ENCODE data around the gene KCNK18. TPM values are rescaled to one million over a fixed set of nuclear protein-coding genes. Genes with fewer than 3 reads are reported as not detected.
"Not testable (repeated sequence)": the region's sequence is repeated elsewhere in the genome, so short reads cannot be mapped to it uniquely, and the experiment has no call there.

KCNK18 gene
- total and polyA plus RNA-seq, 7 experiments from 2014 or later = not detected

GRCh38 chr10:117230107-117230506 is 32.8 kb downstream of the KCNK18 start:
- Mint-ChIP-seq H3K9me3 (peaks cover 0 to 15% (median 2%) of the 10 kb centered on the region in 11 donors), H3K27me3 (peaks cover 15 to 65% (median 46%) of the 10 kb centered on the region in 5 donors)
- POLR2A ChIA-PET; H3K9me3 ChIP-seq (ENCODE audit: control insufficient read depth in 2 of 3, low read length in 3 of 3); H3K4me1 Mint-ChIP-seq; H3K36me3 ChIP-seq (ENCODE audit: control insufficient read depth in 2 of 3, insufficient read depth in 3 of 3, low read length in 3 of 3); DNase-seq; H3K4me1 ChIP-seq (ENCODE audit: control insufficient read depth in 2 of 2, insufficient read depth in 2 of 2, low read length in 2 of 2); H3K36me3 Mint-ChIP-seq; H3K4me3 Mint-ChIP-seq; H3K4me3 ChIP-seq (ENCODE audit: low read length); H3K27ac Mint-ChIP-seq; intact Hi-C loops (cut with micrococcal nuclease); ATAC-seq; CTCF ChIA-PET; H3K27ac ChIP-seq (ENCODE audit: low read depth, low read length); H3K27me3 ChIP-seq (ENCODE audit: control insufficient read depth in 2 of 2, insufficient read depth in 2 of 2, low read length in 2 of 2): not testable (repeated sequence)

DNA sequence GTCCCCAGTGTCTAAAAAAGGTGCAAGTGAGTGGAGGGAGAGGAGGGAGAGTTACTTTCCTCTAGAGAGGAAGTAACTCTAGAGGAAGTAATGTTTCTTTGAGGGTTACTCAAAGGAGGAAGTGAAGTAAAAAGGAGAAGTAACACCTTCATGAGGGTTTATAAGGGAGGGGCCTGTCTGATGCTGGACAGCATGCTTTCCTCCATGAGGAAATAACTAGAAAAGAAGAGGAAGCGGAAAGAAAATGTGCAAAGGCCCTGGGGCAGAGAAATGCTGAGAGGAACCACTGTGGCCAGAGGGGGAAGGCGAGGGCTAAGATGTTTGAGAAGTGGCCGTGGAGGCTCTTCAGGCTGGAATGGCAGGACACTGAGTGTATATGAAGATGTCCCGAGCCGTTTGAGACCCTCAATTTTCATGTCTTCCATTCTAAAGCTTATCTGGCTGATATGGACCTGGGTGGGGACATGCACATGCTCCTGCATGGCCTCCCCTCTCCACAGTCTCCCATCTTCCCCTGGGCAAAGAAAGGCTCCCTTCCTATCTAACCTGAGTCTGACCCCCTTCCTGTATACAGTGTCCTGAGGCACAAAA is 40.2 kb downstream of the KCNK18 start:
- DNase-seq (no peak), ATAC-seq (peak; percentile 77)
- peaks cover 0 to 5% of the 10 kb centered on the region in 2 donors for H3K27me3 ChIP-seq (ENCODE audit: control insufficient read depth in 2 of 2, insufficient read depth in 2 of 2, low read length in 2 of 2)
- no peaks in the 10 kb centered on the region for H3K36me3 ChIP-seq (ENCODE audit: control insufficient read depth in 2 of 3, insufficient read depth in 3 of 3, low read length in 3 of 3)
- CTCF ChIA-PET = no interaction called here
- H3K9me3 ChIP-seq (ENCODE audit: control insufficient read depth in 2 of 3, low read length in 3 of 3) = no peaks in the 10 kb centered on the region
- intact Hi-C loops (cut with micrococcal nuclease) = no loop called here
- H3K36me3 Mint-ChIP-seq = no peaks in the 10 kb centered on the region
- peaks cover 0 to 2% (median 0%) of the 10 kb centered on the region in 11 donors for H3K9me3 Mint-ChIP-seq
- H3K4me3 ChIP-seq (ENCODE audit: low read length) = no peak overlapping the region
- peaks cover 0 to 15% (median 7%) of the 10 kb centered on the region in 7 donors for H3K4me1 Mint-ChIP-seq
- POLR2A ChIA-PET = no interaction called here
- peaks cover 26 to 42% (median 33%) of the 10 kb centered on the region in 5 donors for H3K27me3 Mint-ChIP-seq
- no peak overlapping the region for H3K27ac ChIP-seq (ENCODE audit: low read depth, low read length)
- H3K4me1 ChIP-seq (ENCODE audit: control insufficient read depth in 2 of 2, insufficient read depth in 2 of 2, low read length in 2 of 2) = no peaks in the 10 kb centered on the region
- H3K27ac Mint-ChIP-seq = peak overlapping the region in 1 of 9 donors; percentile 15
- H3K4me3 Mint-ChIP-seq = peak overlapping the region in 1 of 10 donors; percentile 43

- no peak for DNase-seq
- POLR2A ChIA-PET = no interaction called here
- Mint-ChIP-seq H3K4me1 (peaks cover 0 to 16% (median 7%) of the 10 kb centered on the region in 7 donors), H3K36me3 (no peaks in the 10 kb centered on the region), H3K9me3 (peaks cover 0 to 2% (median 0%) of the 10 kb centered on the region in 11 donors), H3K27ac (no peak overlapping the region), H3K27me3 (peaks cover 34 to 50% (median 43%) of the 10 kb centered on the region in 5 donors), H3K4me3 (no peak overlapping the region)
- no peaks in the 10 kb centered on the region for H3K36me3 ChIP-seq (ENCODE audit: control insufficient read depth in 2 of 3, insufficient read depth in 3 of 3, low read length in 3 of 3)
- no peaks in the 10 kb centered on the region for H3K4me1 ChIP-seq (ENCODE audit: control insufficient read depth in 2 of 2, insufficient read depth in 2 of 2, low read length in 2 of 2)
- intact Hi-C loops (cut with micrococcal nuclease) = no loop called here
- H3K4me3 ChIP-seq (ENCODE audit: low read length) = no peak overlapping the region
- no peaks in the 10 kb centered on the region for H3K9me3 ChIP-seq (ENCODE audit: control insufficient read depth in 2 of 3, low read length in 3 of 3)
- CTCF ChIA-PET = interaction anchor here (0.9 kb wide), 1 partner anchor 20 kb away, joined by 5 read pairs; no protein-coding TSS in a partner anchor
- no peak overlapping the region for H3K27ac ChIP-seq (ENCODE audit: low read depth, low read length)
- H3K27me3 ChIP-seq (ENCODE audit: control insufficient read depth in 2 of 2, insufficient read depth in 2 of 2, low read length in 2 of 2) = peaks cover 0 to 5% of the 10 kb centered on the region in 2 donors
- ATAC-seq = no peak
These were observed 41.8 kb downstream of the KCNK18 start for GRCh38 chr10:117239051-117239450.

DNA sequence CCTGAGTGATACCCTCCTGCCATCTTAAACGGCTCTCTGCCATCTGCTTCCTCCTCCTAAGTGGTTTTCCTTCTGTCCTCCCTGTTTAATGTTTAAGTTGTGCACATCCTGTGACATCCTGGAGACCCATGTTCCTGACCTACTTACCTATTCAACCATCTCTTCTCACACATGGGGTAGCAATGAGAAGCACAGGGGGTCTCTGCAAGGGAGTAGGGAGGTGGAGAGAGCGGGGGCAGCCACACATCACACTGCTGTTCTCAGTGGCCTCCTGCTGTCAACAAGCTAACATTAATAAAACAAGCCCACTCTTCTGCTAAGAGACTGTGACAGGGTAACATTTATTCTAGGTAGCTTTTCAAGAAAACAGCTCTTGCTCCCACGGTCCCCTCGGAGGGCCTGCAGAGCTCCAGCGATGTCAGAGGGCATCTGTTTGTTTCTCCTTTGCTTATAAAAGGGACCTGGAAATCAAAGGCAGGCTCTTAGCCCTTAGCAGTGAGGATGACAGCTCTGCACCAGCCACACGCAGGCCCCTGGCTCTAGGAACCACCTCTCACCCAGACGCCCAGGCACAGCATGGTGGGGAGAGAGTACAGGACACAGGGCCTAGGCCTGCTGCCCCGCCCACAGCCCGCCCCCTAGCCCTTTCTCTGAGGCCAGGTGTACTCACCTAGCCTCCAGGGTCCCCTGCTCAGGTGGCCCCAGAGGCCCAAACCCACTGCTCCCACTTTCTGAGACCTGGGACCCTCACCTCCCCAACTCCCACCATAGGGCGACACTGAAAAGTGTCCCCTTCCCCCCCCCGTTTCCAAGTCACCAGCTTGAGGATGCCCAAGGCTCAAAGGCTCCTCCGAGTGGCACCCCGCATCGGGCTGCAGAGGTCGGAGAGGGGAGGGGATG is 42.7 kb downstream of the KCNK18 start:
- ATAC-seq = no peak
- Mint-ChIP-seq H3K27ac (peak overlapping the region in 1 of 9 donors; percentile 36), H3K9me3 (peaks cover 0 to 2% (median 0%) of the 10 kb centered on the region in 11 donors), H3K4me1 (peaks cover 0 to 16% (median 7%) of the 10 kb centered on the region in 7 donors), H3K4me3 (peak overlapping the region in 1 of 10 donors; percentile 26), H3K27me3 (peaks cover 38 to 56% (median 47%) of the 10 kb centered on the region in 5 donors), H3K36me3 (no peaks in the 10 kb centered on the region)
- intact Hi-C loops (cut with micrococcal nuclease) = no loop called here
- H3K36me3 ChIP-seq (ENCODE audit: control insufficient read depth in 2 of 3, insufficient read depth in 3 of 3, low read length in 3 of 3) = no peaks in the 10 kb centered on the region
- CTCF ChIA-PET = interaction anchor here (0.9 kb wide), 1 partner anchor 21 kb away, joined by 5 read pairs; no protein-coding TSS in a partner anchor
- no peak for DNase-seq
- H3K4me3 ChIP-seq (ENCODE audit: low read length) = no peak overlapping the region
- POLR2A ChIA-PET = no interaction called here
- H3K9me3 ChIP-seq (ENCODE audit: control insufficient read depth in 2 of 3, low read length in 3 of 3) = no peaks in the 10 kb centered on the region
- H3K4me1 ChIP-seq (ENCODE audit: control insufficient read depth in 2 of 2, insufficient read depth in 2 of 2, low read length in 2 of 2) = no peaks in the 10 kb centered on the region
- no peak overlapping the region for H3K27ac ChIP-seq (ENCODE audit: low read depth, low read length)
- H3K27me3 ChIP-seq (ENCODE audit: control insufficient read depth in 2 of 2, insufficient read depth in 2 of 2, low read length in 2 of 2) = peaks cover 0 to 5% of the 10 kb centered on the region in 2 donors

DNA sequence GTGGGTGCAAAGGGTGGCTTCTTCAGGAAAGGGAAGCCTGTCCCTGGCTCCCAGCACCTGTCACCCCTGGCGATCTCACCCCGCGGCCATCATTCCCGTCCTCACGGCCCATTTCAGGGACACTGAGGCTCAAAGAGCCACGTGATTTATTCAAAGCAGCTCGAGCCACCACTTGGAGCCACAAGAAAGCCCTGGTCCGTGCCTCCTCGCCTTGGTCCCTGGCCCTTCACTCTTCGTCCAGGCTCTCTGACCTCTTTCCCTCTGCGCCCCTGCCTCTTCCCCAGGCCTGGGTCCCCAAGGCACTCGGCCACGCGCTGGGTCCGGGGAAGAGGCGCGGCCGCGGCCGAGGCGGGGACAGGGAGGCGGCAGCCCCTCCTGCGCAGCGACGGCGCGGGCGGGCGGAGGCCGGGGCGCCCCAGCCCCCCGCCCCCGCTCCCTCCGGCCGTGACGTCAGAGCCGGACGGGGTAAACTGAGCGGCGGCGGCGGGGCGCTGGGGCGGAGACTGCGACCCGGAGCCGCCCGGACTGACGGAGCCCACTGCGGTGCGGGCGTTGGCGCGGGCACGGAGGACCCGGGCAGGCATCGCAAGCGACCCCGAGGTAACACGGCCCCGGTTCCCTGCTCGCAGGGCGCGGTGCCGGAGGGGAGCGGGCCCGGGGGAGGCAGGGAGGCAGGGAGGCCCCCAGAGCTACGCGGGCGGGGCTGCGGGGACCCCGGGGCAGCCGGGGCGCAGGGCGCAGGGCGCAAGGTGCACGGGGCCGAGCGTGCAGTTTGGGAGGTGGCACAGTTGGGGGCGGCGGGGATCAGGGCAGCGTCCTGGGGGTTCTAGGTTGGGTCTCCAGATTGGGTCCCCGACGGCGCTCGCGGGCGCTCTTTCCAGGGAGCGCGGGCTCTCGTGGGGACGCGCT is 43.6 kb downstream of the KCNK18 start, which contains the start of gene SLC18A2:
Gene SLC18A2 (plus strand): TSS at position 494 of the 909 bp plus-strand sequence. CDS start 580 bp downstream, outside the sequence.
- peaks cover 40 to 57% (median 47%) of the 10 kb centered on the region in 5 donors for H3K27me3 Mint-ChIP-seq
- Histone ChIP-seq H3K9me3 (ENCODE audit: control insufficient read depth in 2 of 3, low read length in 3 of 3) (no peaks in the 10 kb centered on the region), H3K27ac (ENCODE audit: low read depth, low read length) (no peak within 1 kb of the TSS), H3K27me3 (ENCODE audit: control insufficient read depth in 2 of 2, insufficient read depth in 2 of 2, low read length in 2 of 2) (peaks cover 0 to 5% of the 10 kb centered on the region in 2 donors), H3K4me1 (ENCODE audit: control insufficient read depth in 2 of 2, insufficient read depth in 2 of 2, low read length in 2 of 2) (no peaks in the 10 kb centered on the region), H3K4me3 (ENCODE audit: low read length) (no peak within 1 kb of the TSS), H3K36me3 (ENCODE audit: control insufficient read depth in 2 of 3, insufficient read depth in 3 of 3, low read length in 3 of 3) (no peaks in the 10 kb centered on the region)
- POLR2A ChIA-PET = no interaction called here
- DNase-seq (no peak), ATAC-seq (peak; percentile 14)
- peak within 1 kb of the TSS in 8 of 10 donors; percentile 8 to 88 (median 68) for H3K4me3 Mint-ChIP-seq
- intact Hi-C loops (cut with micrococcal nuclease) = no loop called here
- H3K36me3 Mint-ChIP-seq = no peaks in the 10 kb centered on the region
- CTCF ChIA-PET = no interaction called here
- peaks cover 0 to 2% (median 0%) of the 10 kb centered on the region in 11 donors for H3K9me3 Mint-ChIP-seq
- H3K4me1 Mint-ChIP-seq = peaks cover 0 to 16% (median 7%) of the 10 kb centered on the region in 7 donors
- peak within 1 kb of the TSS in 1 of 9 donors; percentile 36 for H3K27ac Mint-ChIP-seq
